B cell (primary cell): ENCODE data around the gene PHF21B.

ENCODE experiments used
- CTCF ChIP-seq: fragments of 200-600 bp; IDR thresholded peaks from one replicate; pipeline ENCODE4 v1.8.0; 2022; ENCODE audit warnings: antibody characterized with exemption, mild to moderate bottlenecking
- EZH2 ChIP-seq: IDR thresholded peaks from 2 replicates; pipeline ENCODE4 v1.6.1; 2012; ENCODE audit warnings: borderline replicate concordance, low read depth, mild to moderate bottlenecking, moderate library complexity, low read length; ENCODE audit not compliant: insufficient read depth, poor library complexity, severe bottlenecking

- TF ChIP-seq CTCF (no peak), EZH2 (no peak)
These were observed 150.2 kb downstream of the PHF21B start for GRCh38 chr22:44859641-44860040.
